K562 (cell line): Measurements from ENCODE around the gene EHD3.

Experiments used
- ADNP ChIP-seq: fragments of 200-800 bp; sonication (Bioruptor generic); IDR thresholded peaks from 2 replicates; pipeline ENCODE4 v1.6.1; 2016; ENCODE audit warnings: missing genetic modification characterization, missing compliant biosample characterization
- ARNT ChIP-seq, 2 experiments: fragments of 450-650 bp; IDR thresholded peaks; 2 replicates each; pipeline ENCODE4 v1.6.1; 2016; ENCODE audit warnings: mild to moderate bottlenecking in 1 of 2
- CHD4 ChIP-seq: fragments of 200-600 bp; sonication (generic); IDR thresholded peaks from 3 replicates; pipeline ENCODE4 v1.6.1; 2012; ENCODE audit warnings: low read depth, mild to moderate bottlenecking, mixed read lengths, low read length, inconsistent platforms; ENCODE audit not compliant: insufficient read depth, insufficient replicate concordance, poor library complexity, severe bottlenecking
- KDM4B ChIP-seq, 2 experiments: fragments of 450-650 bp in 1 of 2; sonication (generic) in 1 of 2; IDR thresholded peaks; 2 replicates each; pipeline ENCODE4 v1.6.1; 2016 to 2017; ENCODE audit warnings: borderline replicate concordance in 2 of 2, antibody characterized with exemption in 1 of 2, low read depth in 1 of 2, mild to moderate bottlenecking in 1 of 2
- OTX1 ChIP-seq: fragments of 450-650 bp; formaldehyde crosslinking; IDR thresholded peaks from 2 replicates; pipeline ENCODE4 v1.4.0; 2022; ENCODE audit warnings: mild to moderate bottlenecking
- RAD21 ChIP-seq, 2 experiments: fragments of 250-450 bp in 1 of 2; fragments of 450-650 bp in 1 of 2; sonication (Bioruptor Pico) in 1 of 2; formaldehyde crosslinking in 1 of 2; IDR thresholded peaks in 1 of 2; conservative IDR thresholded peaks in 1 of 2; 2 replicates each; pipeline versions ENCODE4 v1.4.0 to v1.8.0; 2020 to 2022; ENCODE audit warnings: mild to moderate bottlenecking in 2 of 2, moderate library complexity in 1 of 2
- RHOXF2B ChIP-seq: fragments of 250-450 bp; sonication (Bioruptor Pico); conservative IDR thresholded peaks from 2 replicates; pipeline ENCODE4 v1.5.1; 2021
- ZNF707 ChIP-seq: fragments of 250-450 bp; sonication (Bioruptor Pico); conservative IDR thresholded peaks from 2 replicates; pipeline ENCODE4 v1.8.0; 2022; ENCODE audit warnings: inconsistent platforms, mild to moderate bottlenecking, moderate library complexity
- TF ChIP-seq, protein P1 (sequence below), 2 experiments: fragments of 450-650 bp; formaldehyde crosslinking in 1 of 2; IDR thresholded peaks; 2 replicates each; pipeline versions ENCODE4 v1.4.0 to v1.6.1; 2014 to 2020; ENCODE audit warnings: mild to moderate bottlenecking in 2 of 2, borderline replicate concordance in 1 of 2, low read depth in 1 of 2
- TF ChIP-seq, protein P2 (sequence below): IDR thresholded peaks from 3 replicates; pipeline ENCODE4 v1.6.1; 2011; ENCODE audit warnings: borderline replicate concordance, mild to moderate bottlenecking, moderate library complexity; ENCODE audit not compliant: insufficient read length; ENCODE audit errors: extremely low read depth

- TF ChIP-seq, protein P1, sequence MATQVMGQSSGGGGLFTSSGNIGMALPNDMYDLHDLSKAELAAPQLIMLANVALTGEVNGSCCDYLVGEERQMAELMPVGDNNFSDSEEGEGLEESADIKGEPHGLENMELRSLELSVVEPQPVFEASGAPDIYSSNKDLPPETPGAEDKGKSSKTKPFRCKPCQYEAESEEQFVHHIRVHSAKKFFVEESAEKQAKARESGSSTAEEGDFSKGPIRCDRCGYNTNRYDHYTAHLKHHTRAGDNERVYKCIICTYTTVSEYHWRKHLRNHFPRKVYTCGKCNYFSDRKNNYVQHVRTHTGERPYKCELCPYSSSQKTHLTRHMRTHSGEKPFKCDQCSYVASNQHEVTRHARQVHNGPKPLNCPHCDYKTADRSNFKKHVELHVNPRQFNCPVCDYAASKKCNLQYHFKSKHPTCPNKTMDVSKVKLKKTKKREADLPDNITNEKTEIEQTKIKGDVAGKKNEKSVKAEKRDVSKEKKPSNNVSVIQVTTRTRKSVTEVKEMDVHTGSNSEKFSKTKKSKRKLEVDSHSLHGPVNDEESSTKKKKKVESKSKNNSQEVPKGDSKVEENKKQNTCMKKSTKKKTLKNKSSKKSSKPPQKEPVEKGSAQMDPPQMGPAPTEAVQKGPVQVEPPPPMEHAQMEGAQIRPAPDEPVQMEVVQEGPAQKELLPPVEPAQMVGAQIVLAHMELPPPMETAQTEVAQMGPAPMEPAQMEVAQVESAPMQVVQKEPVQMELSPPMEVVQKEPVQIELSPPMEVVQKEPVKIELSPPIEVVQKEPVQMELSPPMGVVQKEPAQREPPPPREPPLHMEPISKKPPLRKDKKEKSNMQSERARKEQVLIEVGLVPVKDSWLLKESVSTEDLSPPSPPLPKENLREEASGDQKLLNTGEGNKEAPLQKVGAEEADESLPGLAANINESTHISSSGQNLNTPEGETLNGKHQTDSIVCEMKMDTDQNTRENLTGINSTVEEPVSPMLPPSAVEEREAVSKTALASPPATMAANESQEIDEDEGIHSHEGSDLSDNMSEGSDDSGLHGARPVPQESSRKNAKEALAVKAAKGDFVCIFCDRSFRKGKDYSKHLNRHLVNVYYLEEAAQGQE (IDR thresholded peaks at IDR 0.05; ENCODE audit: borderline replicate concordance), result no peak
- TF ChIP-seq, protein P1 (CRISPR knock-in tag; IDR thresholded peaks at IDR 0.05; ENCODE audit: low read depth), result no peak
- TF ChIP-seq ZNF707 (CRISPR knock-in tag), result no peak
- TF ChIP-seq, protein P2, sequence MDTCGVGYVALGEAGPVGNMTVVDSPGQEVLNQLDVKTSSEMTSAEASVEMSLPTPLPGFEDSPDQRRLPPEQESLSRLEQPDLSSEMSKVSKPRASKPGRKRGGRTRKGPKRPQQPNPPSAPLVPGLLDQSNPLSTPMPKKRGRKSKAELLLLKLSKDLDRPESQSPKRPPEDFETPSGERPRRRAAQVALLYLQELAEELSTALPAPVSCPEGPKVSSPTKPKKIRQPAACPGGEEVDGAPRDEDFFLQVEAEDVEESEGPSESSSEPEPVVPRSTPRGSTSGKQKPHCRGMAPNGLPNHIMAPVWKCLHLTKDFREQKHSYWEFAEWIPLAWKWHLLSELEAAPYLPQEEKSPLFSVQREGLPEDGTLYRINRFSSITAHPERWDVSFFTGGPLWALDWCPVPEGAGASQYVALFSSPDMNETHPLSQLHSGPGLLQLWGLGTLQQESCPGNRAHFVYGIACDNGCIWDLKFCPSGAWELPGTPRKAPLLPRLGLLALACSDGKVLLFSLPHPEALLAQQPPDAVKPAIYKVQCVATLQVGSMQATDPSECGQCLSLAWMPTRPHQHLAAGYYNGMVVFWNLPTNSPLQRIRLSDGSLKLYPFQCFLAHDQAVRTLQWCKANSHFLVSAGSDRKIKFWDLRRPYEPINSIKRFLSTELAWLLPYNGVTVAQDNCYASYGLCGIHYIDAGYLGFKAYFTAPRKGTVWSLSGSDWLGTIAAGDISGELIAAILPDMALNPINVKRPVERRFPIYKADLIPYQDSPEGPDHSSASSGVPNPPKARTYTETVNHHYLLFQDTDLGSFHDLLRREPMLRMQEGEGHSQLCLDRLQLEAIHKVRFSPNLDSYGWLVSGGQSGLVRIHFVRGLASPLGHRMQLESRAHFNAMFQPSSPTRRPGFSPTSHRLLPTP, result no peak
- TF ChIP-seq ARNT (IDR thresholded peaks at IDR 0.05), result no peak
- TF ChIP-seq KDM4B (IDR thresholded peaks at IDR 0.05; ENCODE audit: borderline replicate concordance in 2 of 2, low read depth in 1 of 2), result no peak
- no peak for TF ChIP-seq RAD21 (CRISPR knock-in tag; conservative IDR thresholded peaks at IDR 0.05 in 1 of 2, IDR thresholded peaks at IDR 0.05 in 1 of 2)
- no peak for TF ChIP-seq RHOXF2B (CRISPR knock-in tag)
- TF ChIP-seq ADNP (tag), result no peak
- no peak for TF ChIP-seq OTX1 (CRISPR knock-in tag)
- TF ChIP-seq CHD4, result no peak
Observed at GRCh38 chr2:31258351-31258750, 24.4 kb downstream of the EHD3 start.
